Stimulated activated CD8-positive, alpha-beta memory T cell treated with anti-CD3 and anti-CD28 coated beads, Interleukin-4, amount 100 ng/mL, for 4 hours (primary cell): ENCODE results near the gene NANOG.
"Not testable (repeated sequence)": the region's sequence is repeated elsewhere in the genome, so short reads cannot be mapped to it uniquely, and the experiment has no call there.

Experiments used
- DNase-seq, 2 donors: peaks; one replicate each; pipeline ENCODE4 v3.0.0-alpha.2; 2020; ENCODE audit warnings: low read depth in 2 of 2, low spot score in 1 of 2

The NANOG gene

GRCh38 chr12:7801460-7801859, 12.3 kb downstream of the NANOG start:
- no peak for DNase-seq

DNA sequence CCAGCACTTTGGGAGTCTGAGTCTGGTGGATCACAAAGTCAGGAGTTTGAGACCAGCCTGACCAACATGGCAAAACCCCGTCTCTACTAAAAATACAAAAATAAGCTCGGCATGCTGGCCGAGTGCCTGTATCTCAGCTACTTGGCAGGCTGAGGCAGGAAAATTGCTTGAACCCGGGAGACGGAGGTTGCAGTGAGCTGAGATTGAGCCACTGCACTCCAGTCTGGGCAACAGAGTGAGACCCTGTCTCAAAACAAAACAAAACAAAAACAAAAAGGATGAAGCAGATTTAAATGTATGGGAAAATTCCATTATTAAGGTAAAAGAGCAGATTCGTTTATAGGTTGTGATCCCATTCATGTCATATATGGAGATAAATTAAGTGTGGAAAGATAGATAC, 17.1 kb downstream of the NANOG start:
- not testable (repeated sequence) for DNase-seq

DNA sequence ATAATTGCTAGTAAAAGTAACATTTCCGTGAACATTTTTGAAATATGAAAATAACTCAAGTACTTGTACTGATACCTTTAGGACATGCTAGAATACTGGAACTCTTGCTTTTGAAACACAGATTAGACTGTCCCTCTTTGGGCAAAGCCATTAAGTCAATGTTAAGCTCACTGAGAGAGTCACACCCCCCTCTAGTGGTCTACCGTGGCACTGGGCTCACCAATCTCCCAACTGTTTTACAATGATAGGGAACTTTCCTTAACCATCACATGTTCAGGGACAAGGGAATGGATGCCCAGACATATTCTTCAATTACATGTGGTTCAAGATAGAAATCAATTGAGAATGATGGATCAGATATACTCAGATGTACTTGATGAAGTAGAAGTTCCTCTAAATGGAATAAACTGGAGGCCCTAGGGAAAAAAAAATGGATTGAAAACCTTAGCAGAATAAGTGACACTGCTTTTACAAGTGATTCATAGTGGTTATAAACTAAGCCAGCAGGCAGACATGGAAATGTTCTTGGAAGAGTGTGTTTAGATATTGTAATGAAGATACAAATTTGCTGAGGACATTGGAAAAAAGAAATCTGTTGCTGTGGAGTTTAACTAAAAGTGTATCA, 17.8 kb downstream of the NANOG start:
- DNase-seq: peak; percentile 2 to 15

GRCh38 chr12:7825754-7826153, 36.6 kb downstream of the NANOG start:
- DNase-seq: not testable (repeated sequence)

GRCh38 chr12:7829737-7830136, 40.5 kb downstream of the NANOG start:
- DNase-seq: not testable (repeated sequence)

DNA sequence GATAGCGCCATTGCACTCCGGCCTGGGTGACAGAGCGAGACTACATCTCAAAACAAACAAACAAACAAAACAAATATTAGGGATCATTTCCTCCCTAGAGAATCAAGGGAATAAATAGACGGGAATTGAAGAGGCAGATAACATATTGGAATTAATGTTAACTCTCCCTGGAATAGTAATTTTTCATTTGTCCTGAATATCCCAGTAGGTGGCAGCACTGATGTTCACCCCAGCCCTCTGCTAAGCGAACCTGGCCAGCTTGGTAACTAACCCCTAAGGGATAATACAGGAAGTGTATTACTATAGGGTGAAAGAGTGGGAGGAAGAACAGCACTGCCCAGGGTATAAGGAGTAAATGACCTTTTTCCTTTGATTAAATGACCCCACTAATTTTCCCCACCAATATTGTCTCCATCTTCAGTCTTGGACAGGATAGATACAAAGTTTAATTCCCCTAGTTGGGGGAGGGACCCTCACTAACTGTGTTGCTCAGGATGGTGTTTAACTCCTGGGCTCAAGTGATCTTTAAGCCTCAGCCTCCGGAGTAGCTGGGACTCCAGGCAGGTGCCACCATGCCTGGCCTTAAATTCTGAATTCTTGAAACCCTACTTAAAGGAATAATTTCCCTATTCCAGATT, 43.0 kb downstream of the NANOG start:
- DNase-seq: no peak

DNA sequence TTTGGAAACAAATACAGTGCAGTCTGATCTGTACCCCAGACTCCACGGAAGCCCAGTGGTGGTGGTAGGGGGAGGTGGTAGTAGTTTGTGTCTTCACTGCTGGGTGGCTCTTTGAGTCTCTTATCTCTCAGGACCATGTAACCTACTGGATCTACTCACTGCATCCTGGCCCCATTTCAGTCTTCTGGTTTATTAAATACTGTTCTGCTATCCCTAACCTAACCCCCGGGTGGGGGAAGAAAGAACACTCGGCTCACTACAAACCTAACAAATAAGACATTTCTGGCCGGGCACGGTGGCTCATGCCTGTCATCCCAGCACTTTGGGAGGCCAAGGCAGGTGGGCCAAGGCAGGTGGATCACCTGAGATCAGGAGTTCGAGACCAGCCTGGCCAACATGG, 44.0 kb downstream of the NANOG start:
- DNase-seq: not testable (repeated sequence)

DNA sequence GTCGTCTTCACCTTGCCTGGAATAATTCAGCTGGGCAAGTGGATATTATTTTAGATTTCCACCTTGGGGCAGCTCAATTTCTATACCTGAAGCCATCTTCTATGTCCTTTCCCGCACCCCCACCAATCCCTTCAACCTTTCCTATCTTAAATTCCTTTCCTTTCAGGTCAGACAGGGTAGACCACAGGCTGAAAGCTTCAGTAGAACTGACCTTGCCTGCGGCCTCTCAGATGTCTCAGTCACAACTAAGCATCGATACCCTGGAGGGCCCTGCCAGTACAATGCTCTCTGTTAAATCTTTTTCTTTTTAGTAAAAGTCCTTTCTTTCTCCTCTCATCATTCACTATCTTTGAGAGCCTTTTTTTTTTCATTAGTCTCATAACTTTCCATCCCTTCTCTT, 44.6 kb downstream of the NANOG start:
- DNase-seq: no peak

GRCh38 chr12:7834701-7835100, 45.5 kb downstream of the NANOG start:
- DNase-seq: no peak

DNA sequence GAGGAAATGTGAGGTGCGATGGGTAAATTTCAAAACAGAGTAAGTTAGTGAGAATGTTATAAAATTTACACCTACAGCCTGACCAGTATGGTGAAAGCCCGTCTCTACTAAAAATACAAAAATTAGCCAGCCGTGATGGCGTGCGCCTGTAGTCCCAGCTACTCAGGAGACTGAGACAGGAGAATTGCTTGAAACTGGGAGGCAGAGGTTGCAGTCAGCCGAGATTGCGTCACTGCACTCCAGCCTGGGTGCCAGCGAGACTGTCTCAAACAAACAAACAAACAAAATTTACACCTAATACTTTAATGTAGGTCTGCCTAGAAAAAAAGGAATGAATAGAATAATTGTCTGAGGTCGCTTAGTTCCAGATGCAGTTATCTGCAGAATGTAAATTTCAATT, 45.9 kb downstream of the NANOG start:
- DNase-seq: no peak

DNA sequence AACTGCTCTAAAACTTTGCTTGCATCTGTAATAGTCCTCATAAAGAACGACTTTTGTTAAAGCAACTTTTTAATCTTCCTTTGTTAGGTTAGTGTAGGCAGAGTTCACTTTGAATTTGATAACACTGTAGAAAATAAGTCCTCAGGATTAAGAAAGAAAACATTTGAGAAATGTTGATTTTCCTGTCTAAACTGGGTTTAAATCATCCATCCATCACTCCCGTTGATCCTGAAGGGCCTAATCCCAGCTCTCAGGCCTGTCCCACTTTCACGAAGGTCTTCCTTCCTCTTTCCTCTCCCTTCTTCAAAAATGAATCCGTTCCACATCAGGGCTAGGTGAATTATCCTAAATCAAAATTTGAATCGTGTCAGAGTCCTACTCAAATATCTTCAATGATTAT, 46.6 kb downstream of the NANOG start:
- DNase-seq: no peak

- no peak for DNase-seq
Measured at GRCh38 chr12:7837366-7837765, 48.2 kb downstream of the NANOG start.

DNA sequence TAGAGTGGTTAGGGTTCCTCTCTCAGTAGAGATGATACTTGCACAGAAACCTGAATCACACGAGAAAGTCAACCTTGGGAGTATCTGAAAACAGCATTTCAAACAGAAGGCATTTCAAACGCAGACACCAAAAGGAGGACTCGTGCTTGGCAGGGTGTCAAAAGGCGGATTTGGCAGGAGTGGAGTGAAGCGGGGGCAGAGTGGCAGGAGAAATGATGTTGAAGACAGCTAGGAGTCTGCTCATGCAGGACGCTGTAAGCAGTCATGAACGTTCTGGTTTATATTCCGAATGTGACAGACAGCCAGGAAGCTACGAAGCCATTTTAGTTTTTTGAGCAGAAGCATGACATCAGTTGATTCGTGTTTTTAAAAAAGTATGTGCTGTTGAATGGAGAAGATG, 50.0 kb downstream of the NANOG start:
- DNase-seq: not testable (repeated sequence)

- DNase-seq: not testable (repeated sequence)
Measured at GRCh38 chr12:7839848-7840247, 50.6 kb downstream of the NANOG start.

DNA sequence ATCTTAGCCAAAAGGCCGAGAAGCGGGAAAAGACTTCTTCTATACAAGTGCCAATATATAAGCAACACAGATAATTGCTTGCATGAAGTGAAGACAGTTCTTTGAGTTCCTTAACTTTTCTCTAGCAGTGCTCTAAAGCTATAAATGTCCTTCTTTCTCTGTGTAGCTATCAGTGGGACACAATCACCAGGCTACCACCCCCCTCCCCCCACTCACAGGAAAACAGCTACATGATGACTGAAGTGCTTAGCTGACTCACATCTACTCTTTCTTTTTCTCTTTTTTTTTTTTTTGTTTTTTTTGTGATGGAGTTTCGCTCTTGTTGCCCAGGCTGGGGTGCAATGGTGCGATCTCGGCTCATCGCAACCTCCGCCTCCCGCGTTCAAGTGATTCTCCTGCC, 53.2 kb downstream of the NANOG start:
- DNase-seq: not testable (repeated sequence)

GRCh38 chr12:7843149-7843548, 53.9 kb downstream of the NANOG start:
- not testable (repeated sequence) for DNase-seq

DNA sequence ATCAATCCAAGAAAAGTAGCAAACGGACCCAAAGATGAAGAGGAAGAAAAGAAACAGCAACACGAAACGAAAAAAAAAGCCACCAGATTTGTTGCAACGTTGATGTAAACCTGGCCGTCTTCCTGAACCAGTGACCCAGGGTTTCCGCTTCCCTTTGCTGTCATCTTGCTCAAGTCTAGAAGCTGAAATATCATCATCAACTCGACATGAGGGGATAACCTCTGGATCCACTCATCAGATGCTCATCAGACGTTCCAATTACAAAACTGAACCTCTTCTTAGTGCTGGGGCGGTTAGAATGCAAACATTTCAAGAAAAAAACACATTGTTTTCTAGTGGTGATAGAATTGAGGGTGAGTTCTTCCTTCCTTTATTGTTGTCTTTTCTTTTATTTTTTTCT, 54.4 kb downstream of the NANOG start:
- not testable (repeated sequence) for DNase-seq

- no peak for DNase-seq
Measured at GRCh38 chr12:7844116-7844515, 54.9 kb downstream of the NANOG start.

DNA sequence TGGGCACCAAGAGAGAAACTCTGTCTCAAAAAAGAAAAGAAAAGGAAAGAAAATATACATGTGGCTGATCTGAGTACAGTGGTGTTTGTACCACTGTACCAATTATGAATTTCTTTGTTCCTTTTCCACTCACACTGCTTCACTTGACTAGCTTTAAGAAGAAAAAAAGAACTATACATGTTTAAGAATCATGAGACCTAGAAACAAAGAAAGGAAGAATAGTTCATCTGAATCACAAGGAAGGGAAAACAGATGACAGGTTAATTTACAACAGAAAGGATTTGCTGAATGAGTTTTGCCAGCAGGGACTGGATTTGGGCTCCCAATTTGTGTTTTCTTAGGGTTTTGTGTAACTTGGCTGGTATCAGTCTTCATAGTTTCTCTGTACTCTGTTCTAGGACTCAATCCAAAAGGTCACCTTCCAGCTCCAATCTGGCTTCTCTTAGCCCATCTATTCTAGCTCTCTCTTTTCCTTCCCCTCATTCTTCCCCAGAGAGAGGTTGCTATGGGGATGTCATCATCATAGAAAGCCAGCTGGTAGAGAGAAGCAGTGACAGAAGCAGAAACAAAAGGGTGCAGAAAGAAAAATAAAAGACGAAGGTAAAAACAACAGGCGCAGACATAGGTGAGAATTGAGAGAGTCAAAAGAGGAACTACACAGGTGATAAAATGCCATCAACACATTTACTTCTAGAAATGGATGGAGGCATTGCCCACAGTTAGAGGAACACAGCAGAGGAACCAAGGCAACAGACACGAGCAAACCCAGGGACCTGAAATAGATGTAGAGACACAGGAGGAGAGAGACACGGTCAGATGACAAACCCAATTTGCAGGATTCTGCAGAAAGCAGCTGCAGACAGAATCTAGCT, 58.3 kb downstream of the NANOG start:
- not testable (repeated sequence) for DNase-seq

DNA sequence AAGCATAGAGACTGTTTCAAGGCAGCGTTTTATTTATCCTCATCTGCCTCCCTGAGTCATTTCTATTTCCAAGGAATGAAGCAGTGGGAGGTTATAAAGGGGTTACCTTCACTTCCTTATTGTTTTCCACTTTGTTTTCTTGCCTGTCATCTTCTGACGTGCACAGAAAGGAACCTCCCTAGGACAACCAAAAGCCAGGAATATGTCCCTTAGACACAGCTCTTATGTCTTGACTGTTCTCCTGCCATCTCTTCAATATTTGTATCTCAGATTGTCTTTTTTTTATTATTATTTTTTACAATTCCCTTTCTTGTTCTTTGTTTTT, 58.9 kb downstream of the NANOG start:
- not testable (repeated sequence) for DNase-seq
